ENCODE data around the gene EVX2. TPM values are rescaled to one million over a fixed set of nuclear protein-coding genes. Genes with fewer than 3 reads are reported as not detected.

Gene EVX2
- total and polyA plus RNA-seq, 9 of the 15 experiments (the other 6 are each of a cell fraction or from before 2014, with no cell fraction given): not detected

GRCh38 chr2:176111309-176111663, 27.5 kb upstream of the EVX2 start (continued):
- TF ChIP-seq ARID4B (CRISPR knock-in tag; IDR thresholded peaks at IDR 0.05) (no peak), THRB (CRISPR knock-in tag; conservative IDR thresholded peaks at IDR 0.05) (no peak), ZNF197 (CRISPR knock-in tag; IDR thresholded peaks at IDR 0.05; ENCODE audit: low read depth) (no peak)
